Mammary epithelial cell (primary cell): Measurements from ENCODE around the gene EFCAB8.

Experiments
- CTCF ChIP-seq, 2 donors: IDR thresholded peaks in 1 of 2; conservative IDR thresholded peaks in 1 of 2; 2 replicates each; pipeline ENCODE4 v1.5.1; 2011 to 2012; ENCODE audit warnings: inconsistent platforms in 2 of 2, low read length in 2 of 2, mild to moderate bottlenecking in 2 of 2, control low read depth in 1 of 2, low read depth in 1 of 2; ENCODE audit not compliant: insufficient read depth in 1 of 2; ENCODE audit errors: extremely low read depth in 1 of 2
- EZH2 ChIP-seq: IDR thresholded peaks from 2 replicates; pipeline ENCODE4 v1.6.1; 2012; ENCODE audit warnings: low read length, inconsistent platforms, borderline replicate concordance

GRCh38 chr20:32970973-32971300 lies 112.2 kb downstream of the EFCAB8 start:
- TF ChIP-seq CTCF (conservative IDR thresholded peaks at IDR 0.05 in 1 of 2, IDR thresholded peaks at IDR 0.05 in 1 of 2; ENCODE audit: extremely low read depth in 1 of 2, insufficient read depth in 1 of 2, low read depth in 1 of 2, low read length in 2 of 2) (no peak), EZH2 (no peak)
